DOHH2 (cell line): Measurements from ENCODE around the gene EHMT1.

Experiments
- CTCF ChIP-seq: fragments of 200-600 bp; sonication (generic); IDR thresholded peaks from one replicate; pipeline ENCODE4 v1.5.1; 2014; ENCODE audit warnings: antibody characterized with exemption, mild to moderate bottlenecking, low read depth, low read length; ENCODE audit not compliant: poor library complexity, severe bottlenecking
- EZH2phosphoT487 ChIP-seq: fragments of 200-600 bp; sonication (generic); IDR thresholded peaks from 2 replicates; pipeline ENCODE4 v1.6.1; 2017; ENCODE audit warnings: borderline replicate concordance, mild to moderate bottlenecking, antibody characterized with exemption, low read length, moderate library complexity, mixed read lengths

DNA sequence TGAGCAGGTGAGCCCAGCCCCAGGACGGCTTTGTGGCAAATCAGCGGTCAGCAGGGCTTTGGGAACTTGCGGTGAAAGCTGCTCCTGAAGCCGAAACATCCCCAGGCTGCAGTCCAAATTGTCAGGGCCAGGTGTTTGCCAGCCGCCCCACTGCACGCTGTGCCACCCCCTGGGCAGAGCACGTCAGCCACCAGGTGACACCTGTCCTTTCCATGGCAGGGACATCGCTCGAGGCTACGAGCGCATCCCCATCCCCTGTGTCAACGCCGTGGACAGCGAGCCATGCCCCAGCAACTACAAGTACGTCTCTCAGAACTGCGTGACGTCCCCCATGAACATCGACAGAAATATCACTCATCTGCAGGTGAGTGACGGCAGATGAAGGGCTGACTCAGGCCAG is 194.4 kb downstream of the EHMT1 start:
- TF ChIP-seq CTCF (no peak), EZH2phosphoT487 (no peak)
